K562 (cell line): ENCODE results near the gene FIBP. TPM values are rescaled to one million over a fixed set of nuclear protein-coding genes. Genes with fewer than 3 reads are reported as not detected.

Source experiments
- AFF1 ChIP-seq, 2 experiments: fragments of 450-650 bp; IDR thresholded peaks; 2 replicates each; pipeline ENCODE4 v1.6.1; 2018; ENCODE audit warnings: mild to moderate bottlenecking in 2 of 2, low read depth in 1 of 2; ENCODE audit not compliant: partially characterized antibody in 2 of 2
- ARID1B ChIP-seq: fragments of 450-650 bp; IDR thresholded peaks from 2 replicates; pipeline ENCODE4 v1.6.1; 2016; ENCODE audit warnings: antibody characterized with exemption, mild to moderate bottlenecking, inconsistent platforms
- C11orf30 ChIP-seq: fragments of 450-650 bp; IDR thresholded peaks from 2 replicates; pipeline ENCODE4 v1.6.1; 2016; ENCODE audit warnings: low read depth, mild to moderate bottlenecking
- FIP1L1 ChIP-seq: fragments of 200-400 bp; formaldehyde crosslinking; IDR thresholded peaks from 2 replicates; pipeline ENCODE4 v1.6.1; 2018; ENCODE audit warnings: mild to moderate bottlenecking, low read depth, low read length; ENCODE audit not compliant: poor library complexity, severe bottlenecking
- FOXM1 ChIP-seq, 2 experiments: fragments of 450-650 bp in 1 of 2; sonication (generic) in 1 of 2; formaldehyde crosslinking in 1 of 2; IDR thresholded peaks; 2 replicates each; pipeline versions ENCODE4 v1.6.1 to v1.9.0; 2017 to 2022; ENCODE audit warnings: low read depth in 2 of 2, mild to moderate bottlenecking in 2 of 2, missing genetic modification reagents in 1 of 2, moderate library complexity in 1 of 2
- HNRNPL ChIP-seq: fragments of 200-400 bp; formaldehyde crosslinking; IDR thresholded peaks from 2 replicates; pipeline ENCODE4 v1.6.1; 2017; ENCODE audit warnings: low read depth, mild to moderate bottlenecking, low read length
- KLF16 ChIP-seq: IDR thresholded peaks from 2 replicates; pipeline ENCODE4 v1.6.1; 2016; ENCODE audit warnings: antibody characterized with exemption
- MAX ChIP-seq: sonication (generic); formaldehyde crosslinking; IDR thresholded peaks from 2 replicates; pipeline ENCODE4 v1.9.0; 2022; ENCODE audit warnings: mild to moderate bottlenecking, missing genetic modification reagents
- MED1 ChIP-seq: sonication (generic); formaldehyde crosslinking; IDR thresholded peaks from 2 replicates; pipeline ENCODE4 v1.8.1; 2023; ENCODE audit warnings: missing genetic modification reagents, borderline replicate concordance
- NELFE ChIP-seq: IDR thresholded peaks from 2 replicates; pipeline ENCODE4 v1.6.1; 2011; ENCODE audit warnings: mild to moderate bottlenecking; ENCODE audit not compliant: insufficient read depth, insufficient read length
- PCBP1 ChIP-seq: fragments of 200-400 bp; formaldehyde crosslinking; IDR thresholded peaks from 2 replicates; pipeline ENCODE4 v1.6.1; 2018; ENCODE audit warnings: mild to moderate bottlenecking, low read depth, low read length; ENCODE audit not compliant: poor library complexity, severe bottlenecking
- PHB ChIP-seq: fragments of 250-450 bp; sonication (Bioruptor Pico); IDR thresholded peaks from 2 replicates; pipeline ENCODE4 v1.5.0; 2021
- POLR2A ChIP-seq: fragments of 450-650 bp; conservative IDR thresholded peaks from 2 replicates; pipeline ENCODE4 v1.6.1; 2016
- RBM15 ChIP-seq: fragments of 200-400 bp; formaldehyde crosslinking; IDR thresholded peaks from 2 replicates; pipeline ENCODE4 v1.6.1; 2018; ENCODE audit warnings: mild to moderate bottlenecking, low read length, moderate library complexity; ENCODE audit not compliant: insufficient read depth
- RBM22 ChIP-seq: fragments of 200-400 bp; formaldehyde crosslinking; IDR thresholded peaks from 2 replicates; pipeline ENCODE4 v1.6.1; 2018; ENCODE audit warnings: low read length, low read depth; ENCODE audit not compliant: poor library complexity, severe bottlenecking
- RNF2 ChIP-seq: sonication (generic); IDR thresholded peaks from 2 replicates; pipeline ENCODE4 v1.6.1; 2016
- SMAD4 ChIP-seq: fragments of 250-450 bp; sonication (Bioruptor Pico); conservative IDR thresholded peaks from 2 replicates; pipeline ENCODE4 v1.8.0; 2021; ENCODE audit warnings: inconsistent platforms, mild to moderate bottlenecking, moderate library complexity
- STAT5B ChIP-seq: fragments of 250-450 bp; sonication (Bioruptor Pico); IDR thresholded peaks from 2 replicates; pipeline ENCODE4 v1.8.0; 2021; ENCODE audit warnings: mild to moderate bottlenecking, inconsistent platforms
- TARDBP ChIP-seq: fragments of 450-650 bp; IDR thresholded peaks from 2 replicates; pipeline ENCODE4 v1.6.1; 2016
- TBL1XR1 ChIP-seq, 2 experiments: IDR thresholded peaks; 2 replicates each; pipeline ENCODE4 v1.6.1; 2012; ENCODE audit warnings: improper control_type of control experiment in 2 of 2, low read length in 2 of 2, mild to moderate bottlenecking in 1 of 2
- TCF3 ChIP-seq: sonication (generic); formaldehyde crosslinking; IDR thresholded peaks from 2 replicates; pipeline ENCODE4 v1.4.0; 2020; ENCODE audit warnings: mild to moderate bottlenecking, missing genetic modification reagents
- ZBED1 ChIP-seq: IDR thresholded peaks from 2 replicates; pipeline ENCODE4 v1.6.1; 2014
- ZKSCAN3 ChIP-seq: fragments of 250-450 bp; sonication (Bioruptor Pico); IDR thresholded peaks from 2 replicates; pipeline ENCODE4 v1.4.0; 2020
- ZNF197 ChIP-seq: fragments of 200-800 bp; sonication (Bioruptor generic); IDR thresholded peaks from 2 replicates; pipeline ENCODE4 v1.6.1; 2016; ENCODE audit warnings: low read depth, missing genetic modification characterization, missing compliant biosample characterization
- ZNF431 ChIP-seq: sonication (generic); formaldehyde crosslinking; IDR thresholded peaks from 2 replicates; pipeline ENCODE4 v1.8.0; 2022; ENCODE audit warnings: mild to moderate bottlenecking, missing genetic modification reagents
- polyA plus RNA-seq, 8 experiments: library from polyadenylated mRNA; depleted of rRNA in 4 of 8; stranded (reverse) in 5 of 8; unstranded in 3 of 8; fragments of >200 nt; fragmentation: Nextera tagmentation in 2 of 8; fragmentation: Illumina TruSeq in 1 of 8; extraction: Ambion mirVana in 2 of 8; extraction: Trizol in 1 of 8; gene quantifications; 2 replicates each; pipeline versions ENCODE4 v1.2.1 to v1.2.3, GENCODE V29; 2011 to 2014; ENCODE audit warnings: inconsistent platforms in 1 of 8, missing spikeins in 1 of 8
- total RNA-seq, 7 experiments: library from RNA; depleted of rRNA in 6 of 7; stranded (reverse); fragments of >200 nt in 6 of 7; fragmentation: Illumina TruSeq in 2 of 7; extraction: Trizol in 2 of 7; gene quantifications; 2 replicates each; pipeline versions ENCODE4 v1.2.1 to v1.2.3, GENCODE V29; 2011 to 2021; ENCODE audit warnings: low replicate concordance in 1 of 7

The FIBP gene
- total and polyA plus RNA-seq, 9 of the 15 experiments (the other 6 are each of a cell fraction or from before 2014, with no cell fraction given), result 41.2 to 79.2 (median 48.6) TPM

GRCh38 chr11:65899356-65900124 lies 11.3 kb upstream of the FIBP start (continued):
- TF ChIP-seq AFF1 (IDR thresholded peaks at IDR 0.05; ENCODE audit: low read depth in 1 of 2, partially characterized antibody in 2 of 2), result no peak
- peak; percentile 91 for TF ChIP-seq RNF2
- 0 out of 2 replicates have a peak, but pooled peaks have one; percentile 53 for TF ChIP-seq ZNF431 (CRISPR knock-in tag)
- TF ChIP-seq C11orf30, result peak; percentile 96
- TF ChIP-seq ZNF197 (CRISPR knock-in tag), result no peak
- TF ChIP-seq TBL1XR1 (IDR thresholded peaks at IDR 0.05; ENCODE audit: low read length in 2 of 2), result peak in 1 of 2 experiments; percentile 27; a peak in 2 of 4 replicates
- TF ChIP-seq HNRNPL, result peak; percentile 99
- no peak for TF ChIP-seq STAT5B (CRISPR knock-in tag)
- TF ChIP-seq TARDBP, result 0 out of 2 replicates have a peak, but pooled peaks have one; percentile 35
- TF ChIP-seq KLF16, result no peak
- peak; percentile 62 for TF ChIP-seq POLR2A
- no peak for TF ChIP-seq MED1
- no peak for TF ChIP-seq NELFE
- peak; percentile 97 for TF ChIP-seq MAX (CRISPR knock-in tag)
- peak; percentile 9; the same call in 1 of the 2 replicates for TF ChIP-seq PHB (CRISPR knock-in tag)
- TF ChIP-seq RBM15, result no peak
- no peak for TF ChIP-seq TCF3
- no peak for TF ChIP-seq ZKSCAN3 (CRISPR knock-in tag)
- no peak for TF ChIP-seq FOXM1 (IDR thresholded peaks at IDR 0.05; ENCODE audit: low read depth)
- TF ChIP-seq FOXM1 (CRISPR knock-in tag; IDR thresholded peaks at IDR 0.05; ENCODE audit: low read depth), result peak; percentile 75; the same call in 1 of the 2 replicates
- TF ChIP-seq FIP1L1, result peak; percentile 98
- peak; percentile 76 for TF ChIP-seq ARID1B
- peak; percentile 69; the same call in 1 of the 2 replicates for TF ChIP-seq SMAD4 (CRISPR knock-in tag)
- 0 out of 2 replicates have a peak, but pooled peaks have one; percentile 51 for TF ChIP-seq ZBED1
- TF ChIP-seq PCBP1, result peak; percentile 99
- TF ChIP-seq RBM22, result peak; percentile 100
